ENCODE data around the gene POU3F1. TPM values are rescaled to one million over a fixed set of nuclear protein-coding genes. Genes with fewer than 3 reads are reported as not detected.

Gene POU3F1
- total RNA-seq, 3 donors from 2014 or later = 0.29 TPM; not detected in 2

DNA sequence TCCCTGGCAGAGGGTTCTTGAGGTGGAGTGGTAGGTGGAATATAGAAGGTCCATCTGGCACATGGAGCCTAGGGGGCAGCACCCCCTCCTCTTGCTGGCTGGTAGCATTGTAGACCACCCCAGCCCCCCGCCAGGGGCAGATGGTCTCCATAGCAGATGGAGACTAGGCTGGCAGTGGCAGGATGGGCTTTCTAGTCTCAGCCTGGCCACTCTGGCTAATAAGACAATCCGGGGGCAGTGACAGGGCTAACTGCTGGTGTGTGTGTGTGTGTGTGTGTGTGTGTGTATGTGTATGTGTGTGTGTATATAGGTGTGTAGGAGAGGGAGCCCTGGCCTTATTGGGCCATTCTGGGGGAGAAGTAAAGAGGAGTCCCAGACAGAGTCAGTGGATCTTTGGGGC is 17.9 kb downstream of the POU3F1 start:
- peaks cover 6% of the 10 kb centered on the region for H3K36me3 ChIP-seq
- H3K9me3 ChIP-seq = no peaks in the 10 kb centered on the region
- TF ChIP-seq, protein P1, sequence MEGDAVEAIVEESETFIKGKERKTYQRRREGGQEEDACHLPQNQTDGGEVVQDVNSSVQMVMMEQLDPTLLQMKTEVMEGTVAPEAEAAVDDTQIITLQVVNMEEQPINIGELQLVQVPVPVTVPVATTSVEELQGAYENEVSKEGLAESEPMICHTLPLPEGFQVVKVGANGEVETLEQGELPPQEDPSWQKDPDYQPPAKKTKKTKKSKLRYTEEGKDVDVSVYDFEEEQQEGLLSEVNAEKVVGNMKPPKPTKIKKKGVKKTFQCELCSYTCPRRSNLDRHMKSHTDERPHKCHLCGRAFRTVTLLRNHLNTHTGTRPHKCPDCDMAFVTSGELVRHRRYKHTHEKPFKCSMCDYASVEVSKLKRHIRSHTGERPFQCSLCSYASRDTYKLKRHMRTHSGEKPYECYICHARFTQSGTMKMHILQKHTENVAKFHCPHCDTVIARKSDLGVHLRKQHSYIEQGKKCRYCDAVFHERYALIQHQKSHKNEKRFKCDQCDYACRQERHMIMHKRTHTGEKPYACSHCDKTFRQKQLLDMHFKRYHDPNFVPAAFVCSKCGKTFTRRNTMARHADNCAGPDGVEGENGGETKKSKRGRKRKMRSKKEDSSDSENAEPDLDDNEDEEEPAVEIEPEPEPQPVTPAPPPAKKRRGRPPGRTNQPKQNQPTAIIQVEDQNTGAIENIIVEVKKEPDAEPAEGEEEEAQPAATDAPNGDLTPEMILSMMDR (IDR thresholded peaks at IDR 0.05) = no peak
- TF ChIP-seq POLR2A (IDR thresholded peaks at IDR 0.05) (no peak), POLR2AphosphoS5 (IDR thresholded peaks at IDR 0.05) (no peak)
- peaks cover 3 to 14% of the 10 kb centered on the region in 2 donors for H3K4me1 ChIP-seq
- intact Hi-C loops (cut with DNase I; ENCODE audit: low total_unique reads) = no loop called here
- DNase-seq (ENCODE audit: low spot score in 2 of 2) = no peak
- H3K27me3 ChIP-seq = no peaks in the 10 kb centered on the region
- no peak overlapping the region for H3K4me3 ChIP-seq
- peak overlapping the region in 1 of 2 donors; percentile 5 for H3K27ac ChIP-seq

DNA sequence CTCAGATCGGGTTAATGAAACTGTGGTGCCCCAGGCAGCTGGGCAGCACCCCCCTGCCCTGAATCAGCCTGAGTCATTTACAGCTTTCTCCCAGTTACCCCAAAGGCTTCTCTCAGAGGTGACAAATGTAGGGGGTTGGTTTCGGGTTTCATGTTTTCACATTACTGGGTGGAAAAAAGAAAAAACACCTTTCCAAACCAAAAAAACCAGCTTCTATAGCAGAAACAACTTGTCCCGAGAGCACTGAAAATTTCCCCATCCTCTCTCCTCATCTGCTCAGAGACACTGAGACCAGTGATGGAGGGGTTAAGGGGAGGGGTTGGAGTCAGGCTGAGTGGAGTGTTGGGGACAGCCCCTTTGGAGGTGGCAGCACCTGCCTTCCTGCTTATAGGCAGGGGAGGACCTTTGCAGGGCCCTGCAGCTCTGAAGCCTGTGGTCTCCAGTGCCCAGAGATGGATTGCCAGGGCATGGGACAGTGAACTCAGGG is 18.4 kb downstream of the POU3F1 start:
- peaks cover 3 to 14% of the 10 kb centered on the region in 2 donors for H3K4me1 ChIP-seq
- intact Hi-C loops (cut with DNase I; ENCODE audit: low total_unique reads) = no loop called here

DNA sequence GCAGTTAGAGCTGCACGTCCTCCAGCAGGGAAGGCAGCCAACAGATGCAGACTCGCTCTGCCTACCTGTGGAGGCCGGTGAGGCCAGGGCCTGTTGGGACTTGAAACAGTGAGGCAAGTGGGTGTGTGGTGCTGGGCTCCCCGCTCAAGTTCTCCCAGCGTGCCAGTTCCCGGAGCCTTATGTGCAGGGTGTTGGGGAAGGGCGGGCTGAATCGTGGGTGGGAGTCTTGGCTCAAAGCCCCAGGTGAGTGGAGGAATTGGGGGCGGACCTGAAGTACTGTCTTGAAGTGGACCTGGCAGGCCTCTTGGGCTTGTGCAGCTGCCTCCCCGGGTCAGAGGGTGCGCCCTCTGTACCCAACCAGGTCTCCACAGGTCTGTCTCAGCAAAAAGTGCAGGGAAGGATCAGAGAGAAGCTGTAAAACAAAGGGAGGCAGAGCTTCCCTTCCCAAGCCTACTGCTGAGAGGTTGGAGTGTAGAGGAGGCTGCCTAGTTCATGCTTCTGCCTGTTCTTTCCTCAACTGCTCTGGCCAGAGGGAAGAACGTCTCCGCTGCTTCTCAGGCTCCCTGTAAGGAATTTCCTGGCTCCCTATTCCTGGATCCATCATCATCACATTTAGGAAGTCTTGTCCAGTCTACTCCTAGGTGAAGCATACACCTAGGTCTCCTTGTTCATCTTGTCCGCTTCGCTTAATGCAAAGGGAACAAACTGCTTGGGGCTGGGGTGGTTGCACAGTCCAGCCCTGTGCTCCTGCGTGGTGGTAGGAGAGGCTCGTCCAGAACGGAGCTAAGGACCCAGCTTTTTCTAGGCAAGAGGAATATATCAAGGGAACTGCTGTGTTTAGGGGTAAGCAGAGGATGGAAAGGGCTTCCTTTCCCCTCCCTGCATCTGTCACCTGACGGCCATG is 19.1 kb downstream of the POU3F1 start:
- H3K9me3 ChIP-seq = no peaks in the 10 kb centered on the region
- H3K27ac ChIP-seq = no peak overlapping the region
- H3K4me3 ChIP-seq = no peak overlapping the region
- intact Hi-C loops (cut with DNase I; ENCODE audit: low total_unique reads) = no loop called here
- DNase-seq (ENCODE audit: low spot score in 2 of 2) = peak in 1 of 2 donors; percentile 81
- TF ChIP-seq, protein P1 (IDR thresholded peaks at IDR 0.05) = no peak
- no peak for TF ChIP-seq POLR2AphosphoS5 (IDR thresholded peaks at IDR 0.05)
- TF ChIP-seq POLR2A (IDR thresholded peaks at IDR 0.05) = no peak
- peaks cover 14% of the 10 kb centered on the region for H3K36me3 ChIP-seq
- peaks cover 3 to 14% of the 10 kb centered on the region in 2 donors for H3K4me1 ChIP-seq
- H3K27me3 ChIP-seq = no peaks in the 10 kb centered on the region

More for the DNA sequence above, 18.4 kb downstream of the POU3F1 start:
- TF ChIP-seq POLR2A (IDR thresholded peaks at IDR 0.05) (no peak), POLR2AphosphoS5 (IDR thresholded peaks at IDR 0.05) (no peak)
- TF ChIP-seq, protein P1 (IDR thresholded peaks at IDR 0.05) = no peak
- H3K27ac ChIP-seq = peak overlapping the region in 1 of 2 donors; percentile 5
- no peaks in the 10 kb centered on the region for H3K9me3 ChIP-seq
- peaks cover 11% of the 10 kb centered on the region for H3K36me3 ChIP-seq
- no peak overlapping the region for H3K4me3 ChIP-seq
- DNase-seq (ENCODE audit: low spot score in 2 of 2) = no peak
- H3K27me3 ChIP-seq = no peaks in the 10 kb centered on the region

DNA sequence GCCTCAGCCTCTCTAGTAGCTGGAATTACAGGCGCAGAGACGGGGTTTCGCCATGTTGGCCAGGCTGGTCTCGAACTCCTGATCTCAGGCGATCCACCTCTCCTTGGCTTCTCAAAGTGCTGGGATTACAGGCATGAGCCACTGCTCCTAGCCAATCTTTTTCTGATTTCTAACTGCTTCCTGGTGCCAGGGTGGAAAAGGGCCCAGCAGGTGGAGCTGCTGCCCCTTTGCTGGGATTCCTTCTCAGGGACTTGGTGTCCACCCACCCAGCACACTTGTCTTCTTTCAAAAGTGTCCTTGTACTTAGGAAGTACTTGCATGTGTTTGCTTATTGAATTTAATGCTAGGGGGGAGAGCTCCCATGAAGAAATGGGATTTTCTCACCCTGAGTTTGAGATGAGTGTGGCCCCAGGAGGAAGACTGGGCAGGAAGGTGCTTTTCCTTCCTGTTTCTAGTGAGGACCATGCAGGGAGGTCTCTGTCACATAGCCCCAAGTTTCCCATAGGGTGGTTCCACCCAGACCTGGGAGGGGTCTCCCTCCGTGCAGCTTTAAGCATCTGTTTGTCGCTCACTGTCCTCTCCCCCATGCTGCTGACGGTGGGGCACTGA is 19.9 kb downstream of the POU3F1 start:
- H3K27me3 ChIP-seq = no peaks in the 10 kb centered on the region
- H3K27ac ChIP-seq = no peak overlapping the region
- H3K4me3 ChIP-seq = no peak overlapping the region
- peak in 1 of 2 donors; percentile 65 for DNase-seq (ENCODE audit: low spot score in 2 of 2)
- peaks cover 3 to 14% of the 10 kb centered on the region in 2 donors for H3K4me1 ChIP-seq
- H3K9me3 ChIP-seq = no peaks in the 10 kb centered on the region
- intact Hi-C loops (cut with DNase I; ENCODE audit: low total_unique reads) = no loop called here
- TF ChIP-seq, protein P1 (IDR thresholded peaks at IDR 0.05) = peak in 2 of 3 donors; percentile 37 to 54
- no peak for TF ChIP-seq POLR2AphosphoS5 (IDR thresholded peaks at IDR 0.05)
- peaks cover 14% of the 10 kb centered on the region for H3K36me3 ChIP-seq

DNA sequence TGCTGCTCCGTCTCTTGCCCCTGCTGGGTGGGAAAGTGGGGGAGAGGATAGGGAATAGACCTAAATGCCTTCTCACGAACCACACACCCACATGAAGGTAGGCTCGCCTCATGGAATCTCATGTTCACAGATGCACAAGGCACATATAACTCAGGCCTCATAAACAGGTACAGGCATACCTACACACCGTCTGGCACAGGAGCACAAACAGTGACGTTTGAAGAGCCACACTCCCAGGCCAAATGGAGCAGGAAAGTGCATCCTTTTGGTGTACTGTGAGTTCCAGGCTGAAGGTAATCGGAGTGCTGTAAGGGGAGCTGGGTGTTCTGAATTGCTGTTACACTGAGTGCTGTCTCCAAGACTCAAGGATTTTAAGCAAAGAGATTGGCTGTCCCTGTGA is 20.9 kb downstream of the POU3F1 start:
- Histone ChIP-seq H3K4me3 (no peak overlapping the region), H3K27ac (no peak overlapping the region), H3K36me3 (peaks cover 14% of the 10 kb centered on the region), H3K4me1 (peaks cover 3 to 14% of the 10 kb centered on the region in 2 donors), H3K27me3 (no peaks in the 10 kb centered on the region), H3K9me3 (no peaks in the 10 kb centered on the region)
- no peak for TF ChIP-seq POLR2AphosphoS5 (IDR thresholded peaks at IDR 0.05)
- TF ChIP-seq, protein P1 (IDR thresholded peaks at IDR 0.05) = no peak
- no peak for TF ChIP-seq POLR2A (IDR thresholded peaks at IDR 0.05)
- no peak for DNase-seq (ENCODE audit: low spot score in 2 of 2)
- intact Hi-C loops (cut with DNase I; ENCODE audit: low total_unique reads) = no loop called here
